ENCODE data around the gene CARMIL1.

DNA sequence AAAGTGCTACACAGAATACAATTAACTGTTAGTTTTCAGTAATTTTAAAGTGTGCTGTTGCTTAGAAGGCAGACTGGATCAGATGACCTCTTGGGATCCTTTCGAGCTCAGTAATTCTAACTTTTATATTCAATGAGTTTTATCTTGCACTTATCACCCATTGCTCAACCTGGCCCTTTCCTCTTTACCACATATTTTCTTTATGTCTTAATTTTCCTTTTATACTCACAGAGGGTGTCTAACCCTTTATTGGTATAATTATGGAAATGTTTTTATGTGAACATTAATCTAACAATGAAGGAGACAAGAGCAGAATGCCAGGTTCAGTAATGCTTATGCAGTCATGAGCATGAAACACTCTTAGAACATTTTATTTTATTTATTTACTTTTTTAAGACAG is 39.7 kb upstream of the CARMIL1 start:
- TF ChIP-seq, protein P1, sequence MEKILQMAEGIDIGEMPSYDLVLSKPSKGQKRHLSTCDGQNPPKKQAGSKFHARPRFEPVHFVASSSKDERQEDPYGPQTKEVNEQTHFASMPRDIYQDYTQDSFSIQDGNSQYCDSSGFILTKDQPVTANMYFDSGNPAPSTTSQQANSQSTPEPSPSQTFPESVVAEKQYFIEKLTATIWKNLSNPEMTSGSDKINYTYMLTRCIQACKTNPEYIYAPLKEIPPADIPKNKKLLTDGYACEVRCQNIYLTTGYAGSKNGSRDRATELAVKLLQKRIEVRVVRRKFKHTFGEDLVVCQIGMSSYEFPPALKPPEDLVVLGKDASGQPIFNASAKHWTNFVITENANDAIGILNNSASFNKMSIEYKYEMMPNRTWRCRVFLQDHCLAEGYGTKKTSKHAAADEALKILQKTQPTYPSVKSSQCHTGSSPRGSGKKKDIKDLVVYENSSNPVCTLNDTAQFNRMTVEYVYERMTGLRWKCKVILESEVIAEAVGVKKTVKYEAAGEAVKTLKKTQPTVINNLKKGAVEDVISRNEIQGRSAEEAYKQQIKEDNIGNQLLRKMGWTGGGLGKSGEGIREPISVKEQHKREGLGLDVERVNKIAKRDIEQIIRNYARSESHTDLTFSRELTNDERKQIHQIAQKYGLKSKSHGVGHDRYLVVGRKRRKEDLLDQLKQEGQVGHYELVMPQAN (conservative IDR thresholded peaks at IDR 0.05), result no peak
- no peak for TF ChIP-seq POLR2AphosphoS2 (IDR thresholded peaks at IDR 0.05; ENCODE audit: low read depth, low read length)
- TF ChIP-seq, protein P2, sequence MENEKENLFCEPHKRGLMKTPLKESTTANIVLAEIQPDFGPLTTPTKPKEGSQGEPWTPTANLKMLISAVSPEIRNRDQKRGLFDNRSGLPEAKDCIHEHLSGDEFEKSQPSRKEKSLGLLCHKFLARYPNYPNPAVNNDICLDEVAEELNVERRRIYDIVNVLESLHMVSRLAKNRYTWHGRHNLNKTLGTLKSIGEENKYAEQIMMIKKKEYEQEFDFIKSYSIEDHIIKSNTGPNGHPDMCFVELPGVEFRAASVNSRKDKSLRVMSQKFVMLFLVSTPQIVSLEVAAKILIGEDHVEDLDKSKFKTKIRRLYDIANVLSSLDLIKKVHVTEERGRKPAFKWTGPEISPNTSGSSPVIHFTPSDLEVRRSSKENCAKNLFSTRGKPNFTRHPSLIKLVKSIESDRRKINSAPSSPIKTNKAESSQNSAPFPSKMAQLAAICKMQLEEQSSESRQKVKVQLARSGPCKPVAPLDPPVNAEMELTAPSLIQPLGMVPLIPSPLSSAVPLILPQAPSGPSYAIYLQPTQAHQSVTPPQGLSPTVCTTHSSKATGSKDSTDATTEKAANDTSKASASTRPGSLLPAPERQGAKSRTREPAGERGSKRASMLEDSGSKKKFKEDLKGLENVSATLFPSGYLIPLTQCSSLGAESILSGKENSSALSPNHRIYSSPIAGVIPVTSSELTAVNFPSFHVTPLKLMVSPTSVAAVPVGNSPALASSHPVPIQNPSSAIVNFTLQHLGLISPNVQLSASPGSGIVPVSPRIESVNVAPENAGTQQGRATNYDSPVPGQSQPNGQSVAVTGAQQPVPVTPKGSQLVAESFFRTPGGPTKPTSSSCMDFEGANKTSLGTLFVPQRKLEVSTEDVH (IDR thresholded peaks at IDR 0.05; ENCODE audit: low read depth, partially characterized antibody), result no peak
- TF ChIP-seq CBFB (IDR thresholded peaks at IDR 0.05; ENCODE audit: low read depth), result no peak
- TF ChIP-seq, protein P3, sequence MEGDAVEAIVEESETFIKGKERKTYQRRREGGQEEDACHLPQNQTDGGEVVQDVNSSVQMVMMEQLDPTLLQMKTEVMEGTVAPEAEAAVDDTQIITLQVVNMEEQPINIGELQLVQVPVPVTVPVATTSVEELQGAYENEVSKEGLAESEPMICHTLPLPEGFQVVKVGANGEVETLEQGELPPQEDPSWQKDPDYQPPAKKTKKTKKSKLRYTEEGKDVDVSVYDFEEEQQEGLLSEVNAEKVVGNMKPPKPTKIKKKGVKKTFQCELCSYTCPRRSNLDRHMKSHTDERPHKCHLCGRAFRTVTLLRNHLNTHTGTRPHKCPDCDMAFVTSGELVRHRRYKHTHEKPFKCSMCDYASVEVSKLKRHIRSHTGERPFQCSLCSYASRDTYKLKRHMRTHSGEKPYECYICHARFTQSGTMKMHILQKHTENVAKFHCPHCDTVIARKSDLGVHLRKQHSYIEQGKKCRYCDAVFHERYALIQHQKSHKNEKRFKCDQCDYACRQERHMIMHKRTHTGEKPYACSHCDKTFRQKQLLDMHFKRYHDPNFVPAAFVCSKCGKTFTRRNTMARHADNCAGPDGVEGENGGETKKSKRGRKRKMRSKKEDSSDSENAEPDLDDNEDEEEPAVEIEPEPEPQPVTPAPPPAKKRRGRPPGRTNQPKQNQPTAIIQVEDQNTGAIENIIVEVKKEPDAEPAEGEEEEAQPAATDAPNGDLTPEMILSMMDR (IDR thresholded peaks at IDR 0.05 in 2 of 3, conservative IDR thresholded peaks at IDR 0.05 in 1 of 3; ENCODE audit: control insufficient read depth in 2 of 3, extremely low read depth in 1 of 3, insufficient read depth in 1 of 3, low read depth in 3 of 3, low read length in 3 of 3), result no peak
- TF ChIP-seq EZH2 (IDR thresholded peaks at IDR 0.05; ENCODE audit: borderline replicate concordance, control insufficient read depth, low read depth, low read length), result no peak
- no peak for TF ChIP-seq KLF5 (IDR thresholded peaks at IDR 0.05; ENCODE audit: partially characterized antibody)
- no peak for TF ChIP-seq HDAC6 (IDR thresholded peaks at IDR 0.05; ENCODE audit: unreplicated experiment)
- TF ChIP-seq SREBF2 (IDR thresholded peaks at IDR 0.05; ENCODE audit: low read length), result no peak
